Common myeloid progenitor, CD34-positive (primary cell): Measurements from ENCODE around the gene CNNM3.
A peak's percentile ranks its signal among the peaks of the same experiment; 100 is the strongest.

ENCODE experiments used
- CTCF ChIA-PET: fragments of 350-600 bp; sonication (Branson Sonifier 250); formaldehyde crosslinking; loops from one replicate; lab custom pipeline; 2021; ENCODE audit warnings: antibody characterized with exemption; lab: Charles Lee
- POLR2A ChIA-PET: fragments of 350-600 bp; sonication (Branson Sonifier 250); formaldehyde crosslinking; loops from one replicate; lab custom pipeline; 2021; ENCODE audit warnings: antibody characterized with exemption; lab: Charles Lee
- DNase-seq, 3 donors: peaks; one replicate each; pipeline versions ENCODE4 v3.0.0 to v3.0.0-alpha.2; 2013
- H3K27ac ChIP-seq, 2 experiments: 1 replicate in 1 of 2; 2 replicates in 1 of 2; pipeline ENCODE4 v1.7.0; 2013; ENCODE audit warnings: inconsistent platforms in 2 of 2, low read length in 2 of 2, mild to moderate bottlenecking in 2 of 2, low read depth in 1 of 2, moderate library complexity in 1 of 2; ENCODE audit not compliant: severe bottlenecking in 2 of 2, insufficient read depth in 1 of 2, poor library complexity in 1 of 2
- H3K27me3 ChIP-seq, 5 experiments: replicated peaks in 2 of 5; 1 replicate in 3 of 5; 2 replicates in 2 of 5; pipeline versions ENCODE4 v1.6.1 to v1.7.0; 2013; ENCODE audit warnings: low read length in 4 of 5, mild to moderate bottlenecking in 2 of 5, moderate library complexity in 2 of 5, inconsistent platforms in 1 of 5; ENCODE audit not compliant: insufficient read depth in 5 of 5, control insufficient read depth in 4 of 5
- H3K36me3 ChIP-seq, 4 experiments: 1 replicate in 2 of 4; 2 replicates in 2 of 4; pipeline versions ENCODE4 v1.6.1 to v1.7.0; 2013; ENCODE audit warnings: low read length in 3 of 4, control low read depth in 1 of 4, mild to moderate bottlenecking in 1 of 4; ENCODE audit not compliant: control insufficient read depth in 4 of 4, insufficient read depth in 4 of 4
- H3K4me1 ChIP-seq, 4 experiments: 1 replicate in 3 of 4; 2 replicates in 1 of 4; pipeline versions ENCODE4 v1.6.1 to v1.7.1; 2013; ENCODE audit warnings: low read length in 3 of 4, mild to moderate bottlenecking in 3 of 4, control low read depth in 1 of 4, inconsistent platforms in 1 of 4, moderate library complexity in 1 of 4; ENCODE audit not compliant: control insufficient read depth in 4 of 4, insufficient read depth in 4 of 4; ENCODE audit errors: control extremely low read depth in 1 of 4
- H3K4me3 ChIP-seq, 7 experiments: 1 replicate in 4 of 7; 2 replicates in 3 of 7; pipeline versions ENCODE4 v1.5.1 to v1.7.0; 2013; ENCODE audit warnings: mild to moderate bottlenecking in 7 of 7, low read length in 6 of 7, moderate library complexity in 6 of 7, inconsistent platforms in 2 of 7, low read depth in 2 of 7, control low read depth in 1 of 7; ENCODE audit not compliant: insufficient read depth in 4 of 7, control insufficient read depth in 1 of 7; ENCODE audit errors: extremely low read depth in 1 of 7
- H3K9me3 ChIP-seq, 5 experiments: 1 replicate in 4 of 5; 2 replicates in 1 of 5; pipeline versions ENCODE4 v1.6.1 to v1.7.1; 2013; ENCODE audit warnings: low read length in 4 of 5, mild to moderate bottlenecking in 2 of 5, inconsistent platforms in 1 of 5, low read depth in 1 of 5, moderate library complexity in 1 of 5; ENCODE audit not compliant: control insufficient read depth in 4 of 5, insufficient read depth in 2 of 5; ENCODE audit errors: control extremely low read depth in 1 of 5
- WGBS: methylation state at CpG from one replicate; pipeline ENCODE4 v1.1.5; 2013; ENCODE audit not compliant: insufficient coverage; 5-methylcytosine and 5-hydroxymethylcytosine counted together

Gene CNNM3

GRCh38 chr2:96838345-96839292 lies 22.6 kb downstream of the CNNM3 start:
- Histone ChIP-seq H3K4me1 (peaks cover 0 to 18% (median 14%) of the 10 kb centered on the region in 4 experiments), H3K27me3 (no peaks in the 10 kb centered on the region), H3K36me3 (peaks cover 5 to 45% (median 18%) of the 10 kb centered on the region in 4 experiments), H3K27ac (peak overlapping the region in 1 of 2 experiments; percentile 32), H3K9me3 (no peaks in the 10 kb centered on the region), H3K4me3 (peak overlapping the region in 2 of 7 experiments; percentile 40 to 69)
- no peak for DNase-seq
- POLR2A ChIA-PET: interaction anchor here (0.8 kb wide), 1 partner anchor 13 kb away, joined by 4 read pairs; no protein-coding TSS in a partner anchor
- 86% methylated on average over 18 of the region's 23 CpGs for WGBS
- CTCF ChIA-PET: interaction anchor here (0.9 to 1.6 kb wide), 3 partner anchors 12 to 86 kb away, joined by 3 to 4 read pairs (median 4); partner anchors contain the start of gene CNNM3

GRCh38 chr2:96839293-96839874 lies 23.3 kb downstream of the CNNM3 start:
- peak; percentile 62 to 91 (median 89) for DNase-seq

GRCh38 chr2:96839875-96840850 lies 24.1 kb downstream of the CNNM3 start:
- H3K27ac ChIP-seq: no peak overlapping the region
- no peaks in the 10 kb centered on the region for H3K9me3 ChIP-seq
- H3K4me3 ChIP-seq: peak overlapping the region in 3 of 7 experiments; percentile 30 to 69 (median 40)
- POLR2A ChIA-PET: interaction anchor here (0.8 kb wide), 1 partner anchor 11 kb away, joined by 4 read pairs; no protein-coding TSS in a partner anchor
- no peak for DNase-seq
- peaks cover 2 to 40% (median 15%) of the 10 kb centered on the region in 4 experiments for H3K36me3 ChIP-seq
- CTCF ChIA-PET: interaction anchor here (0.7 to 1.6 kb wide), 4 partner anchors 10 to 111 kb away, joined by 3 to 6 read pairs (median 4); partner anchors contain the start of gene ANKRD39
- no peaks in the 10 kb centered on the region for H3K27me3 ChIP-seq
- H3K4me1 ChIP-seq: peaks cover 0 to 18% (median 14%) of the 10 kb centered on the region in 4 experiments
- WGBS: 91% methylated on average over 33 of the region's 37 CpGs

More at GRCh38 chr2:96839293-96839874, 23.3 kb downstream of the CNNM3 start:
- peaks cover 4 to 43% (median 16%) of the 10 kb centered on the region in 4 experiments for H3K36me3 ChIP-seq
- H3K27ac ChIP-seq: peak overlapping the region in 1 of 2 experiments; percentile 32
- ChIA-PET CTCF (interaction anchor here (0.7 to 1.6 kb wide), 4 partner anchors 11 to 112 kb away, joined by 3 to 6 read pairs (median 4); partner anchors contain the start of gene ANKRD39), POLR2A (interaction anchor here (0.8 kb wide), 1 partner anchor 12 kb away, joined by 4 read pairs; no protein-coding TSS in a partner anchor)
- H3K27me3 ChIP-seq: no peaks in the 10 kb centered on the region
- peaks cover 0 to 18% (median 14%) of the 10 kb centered on the region in 4 experiments for H3K4me1 ChIP-seq
- no peaks in the 10 kb centered on the region for H3K9me3 ChIP-seq
- H3K4me3 ChIP-seq: peak overlapping the region in 3 of 7 experiments; percentile 30 to 69 (median 40)
- WGBS: 6% methylated on average over 36 of the region's 42 CpGs

GRCh38 chr2:96841701-96842495 lies 25.8 kb downstream of the CNNM3 start:
- H3K27ac ChIP-seq: no peak overlapping the region
- no peaks in the 10 kb centered on the region for H3K9me3 ChIP-seq
- POLR2A ChIA-PET: interaction anchor here (0.6 kb wide), 3 partner anchors 15 to 547 kb away, joined by 3 to 5 read pairs (median 3); no protein-coding TSS in a partner anchor
- peaks cover 0 to 18% (median 14%) of the 10 kb centered on the region in 4 experiments for H3K4me1 ChIP-seq
- H3K4me3 ChIP-seq: no peak overlapping the region
- no peak for DNase-seq
- H3K36me3 ChIP-seq: peaks cover 7 to 35% (median 16%) of the 10 kb centered on the region in 4 experiments
- 93% methylated on average over 15 of the region's 16 CpGs for WGBS
- CTCF ChIA-PET: interaction anchor here (1.5 to 2.1 kb wide), 3 partner anchors 8 to 16 kb away, joined by 3 to 11 read pairs (median 6); partner anchors contain the start of gene ANKRD39
- H3K27me3 ChIP-seq: no peaks in the 10 kb centered on the region

- peaks cover 0 to 18% (median 14%) of the 10 kb centered on the region in 4 experiments for H3K4me1 ChIP-seq
- POLR2A ChIA-PET: interaction anchor here (0.5 kb wide), 1 partner anchor 311 kb away, joined by 4 read pairs; no protein-coding TSS in a partner anchor
- H3K36me3 ChIP-seq: peaks cover 7 to 32% (median 17%) of the 10 kb centered on the region in 4 experiments
These were observed 26.5 kb downstream of the CNNM3 start for GRCh38 chr2:96842600-96842999.

More at GRCh38 chr2:96842600-96842999, 26.5 kb downstream of the CNNM3 start:
- DNase-seq: no peak
- H3K27ac ChIP-seq: no peak overlapping the region
- no peaks in the 10 kb centered on the region for H3K27me3 ChIP-seq
- H3K9me3 ChIP-seq: no peaks in the 10 kb centered on the region
- CTCF ChIA-PET: interaction anchor here (1.5 to 2.1 kb wide), 3 partner anchors 9 to 15 kb away, joined by 3 to 11 read pairs (median 6); partner anchors contain the start of gene ANKRD39
- no peak overlapping the region for H3K4me3 ChIP-seq
- 96% methylated on average over 6 of the region's 7 CpGs for WGBS
